Suppressor macrophage treated with lipopolysaccharide for 1 hour (primary cell): ENCODE data around the gene APOBEC3G.
A peak's percentile ranks its signal among the peaks of the same experiment; 100 is the strongest.

Experiments used
- DNase-seq, 3 donors: peaks; one replicate each; pipeline ENCODE4 v3.0.0-alpha.2; 2020 to 2022

The APOBEC3G gene

DNA sequence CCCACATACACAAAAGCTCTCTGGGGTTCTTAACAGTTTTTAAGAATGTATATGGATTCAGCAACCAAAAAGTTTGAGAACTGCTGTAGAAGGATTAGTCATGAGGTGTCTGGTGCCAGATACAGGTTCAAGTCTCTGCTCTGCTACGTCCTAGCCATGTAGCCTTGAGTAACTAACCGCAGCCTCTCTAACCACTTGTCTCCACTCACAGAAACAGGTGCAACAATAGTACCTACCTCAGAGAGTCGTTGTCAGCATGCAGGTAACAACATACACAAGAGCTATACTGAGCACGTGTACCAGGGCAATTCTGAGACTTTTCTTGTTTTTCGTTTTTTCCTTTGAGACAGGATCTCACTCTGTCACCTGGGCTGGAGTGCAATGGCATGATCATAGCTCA lies 48.5 kb downstream of the APOBEC3G start:
- no peak for DNase-seq

DNA sequence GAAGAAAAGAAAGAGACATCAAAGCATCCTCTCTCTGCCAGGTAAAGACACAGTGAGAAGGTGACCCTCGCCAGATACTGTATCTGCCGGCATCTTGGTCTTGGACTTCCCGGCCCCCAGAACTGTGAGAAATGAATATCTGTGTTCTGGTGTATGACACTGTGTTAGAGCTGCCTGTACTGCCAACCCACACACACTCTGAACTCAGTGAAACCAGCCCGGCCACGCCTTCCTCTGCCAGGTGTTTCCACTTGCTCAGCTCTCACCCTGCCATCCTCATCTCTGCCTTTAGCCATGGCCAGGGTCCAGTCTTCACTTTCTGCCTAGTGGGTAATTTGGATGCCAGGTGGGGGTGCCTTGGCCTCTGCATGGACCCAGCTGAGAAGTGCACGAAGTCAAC lies 51.4 kb downstream of the APOBEC3G start:
- no peak for DNase-seq

DNA sequence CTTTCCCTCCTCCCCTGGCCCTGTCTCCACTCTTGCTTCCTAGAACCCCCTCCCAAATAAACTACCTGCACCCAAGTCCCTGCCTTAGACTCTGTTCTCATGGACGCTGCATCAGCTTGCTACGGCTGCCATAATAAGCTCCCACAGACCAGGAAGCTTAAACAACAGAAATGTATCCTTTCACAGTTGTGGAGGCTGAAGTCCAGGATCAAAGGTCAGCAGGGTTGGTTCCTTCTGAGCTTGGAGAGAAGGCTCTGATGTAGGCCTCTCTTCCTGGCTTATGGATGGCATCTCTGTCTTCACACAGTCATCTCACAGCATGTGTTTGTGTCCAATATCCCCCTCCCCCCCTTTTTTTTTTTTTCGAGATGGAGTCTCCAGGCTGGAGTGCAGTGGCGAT lies 52.0 kb downstream of the APOBEC3G start:
- DNase-seq, result no peak

DNA sequence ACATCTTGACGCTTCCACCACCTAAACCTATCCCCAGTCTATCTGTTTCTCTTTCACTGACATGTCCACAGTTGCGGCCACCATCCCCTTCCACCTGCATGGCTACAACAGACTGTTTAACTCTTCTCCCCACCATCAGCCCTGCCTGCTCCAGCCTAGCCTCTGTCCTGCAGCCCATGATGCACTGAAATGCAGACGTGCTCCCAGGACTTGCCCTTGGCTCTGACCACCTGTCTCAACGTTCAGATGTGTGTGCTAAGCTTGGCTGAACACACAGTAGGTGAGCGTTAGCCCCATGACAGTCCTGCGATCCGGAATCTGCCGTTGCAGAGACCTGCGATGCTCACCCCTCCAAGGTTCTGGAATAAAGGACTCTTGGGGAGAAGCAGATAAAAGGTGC lies 52.7 kb downstream of the APOBEC3G start:
- no peak for DNase-seq

DNA sequence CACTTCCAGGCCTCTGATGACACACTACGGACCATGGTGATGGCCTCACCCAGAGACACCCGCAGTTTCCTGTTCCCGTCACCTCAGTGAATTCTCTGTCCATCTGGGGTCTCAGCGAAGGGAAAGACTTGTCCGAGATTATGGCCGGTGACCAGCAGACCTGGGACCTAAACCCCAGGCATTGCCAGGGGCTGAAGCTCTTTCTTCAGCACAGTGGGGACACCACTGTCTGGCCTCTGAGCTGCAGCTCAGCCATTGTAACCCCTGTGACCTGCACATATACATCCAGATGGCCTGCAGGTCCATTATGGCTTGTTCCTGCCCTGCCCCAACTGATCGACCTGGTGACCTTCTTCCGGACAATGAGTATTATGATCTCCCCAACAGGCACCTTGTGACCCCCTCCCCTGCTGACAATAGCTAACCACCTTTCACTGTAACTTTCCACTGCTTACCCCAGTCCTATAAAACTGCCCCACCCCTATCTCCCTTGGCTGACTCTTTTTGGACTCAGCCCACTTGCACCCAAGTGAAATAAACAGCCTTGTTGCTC lies 53.2 kb downstream of the APOBEC3G start:
- no peak for DNase-seq

DNA sequence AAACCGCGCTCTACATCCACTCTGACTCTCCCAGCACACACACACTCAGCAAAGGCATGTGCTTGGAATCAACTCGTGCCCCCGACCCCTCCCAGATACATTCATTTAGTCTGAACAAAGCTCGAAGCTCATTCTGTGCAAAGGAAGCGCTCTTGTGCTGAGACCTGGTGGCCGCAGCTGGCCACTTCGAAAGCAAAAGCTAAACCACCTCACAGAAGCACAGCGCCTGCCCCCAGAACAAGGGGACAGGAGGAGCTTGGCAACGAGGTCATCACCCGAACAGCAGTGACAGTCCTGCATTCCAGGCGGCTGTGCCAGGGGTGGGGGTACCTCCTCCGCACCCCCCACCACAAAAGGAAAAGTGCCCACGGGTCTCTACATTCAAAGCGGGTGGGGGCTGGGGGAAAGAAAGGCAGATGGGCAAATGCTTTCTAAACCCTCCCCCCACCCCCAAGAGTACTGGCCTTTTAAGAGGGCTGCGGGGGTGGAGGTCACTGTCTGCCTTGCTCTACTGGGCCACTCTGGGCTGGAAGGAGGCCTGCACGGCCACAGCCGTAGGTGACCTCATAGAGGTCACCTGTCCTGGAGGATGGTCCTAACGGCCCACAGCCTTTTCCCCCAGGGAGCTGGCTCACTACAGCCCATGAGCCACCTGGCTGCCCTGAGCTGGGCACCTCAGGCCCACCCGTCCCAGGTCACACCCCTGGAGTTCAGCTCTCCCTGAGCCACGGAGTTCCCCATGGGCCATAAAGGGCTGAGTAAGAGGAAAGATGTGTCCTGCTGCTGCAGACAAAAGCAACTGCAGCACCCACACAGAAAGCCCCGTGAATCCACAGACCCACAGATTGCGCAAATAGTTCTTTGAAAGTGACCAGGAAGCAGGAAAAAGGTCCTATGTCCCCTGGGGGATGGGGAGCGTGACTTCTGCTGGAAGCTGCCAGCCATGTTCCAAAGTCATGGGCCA lies 54.1 kb downstream of the APOBEC3G start:
- DNase-seq, result peak; percentile 91 to 95 (median 91)

DNA sequence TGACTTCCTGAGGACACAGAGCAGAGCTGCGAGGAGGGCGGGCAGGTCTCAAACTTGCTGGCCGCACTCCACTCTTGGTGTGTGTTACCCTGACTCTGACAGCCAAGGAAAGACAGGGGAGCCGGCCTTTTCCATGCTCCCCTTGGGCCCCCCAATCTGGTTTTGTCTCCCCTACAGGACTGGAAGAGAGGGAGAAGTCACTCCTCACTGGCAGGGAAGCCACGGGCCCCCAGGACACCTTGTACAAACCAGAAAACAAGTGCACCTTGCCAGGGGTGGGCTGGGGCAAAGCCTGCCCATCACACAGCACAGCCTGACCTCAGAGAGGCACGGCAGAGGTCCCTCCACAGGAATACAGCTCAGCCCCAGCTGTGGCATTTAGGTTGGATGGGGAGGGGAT lies 55.2 kb downstream of the APOBEC3G start:
- DNase-seq, result no peak

DNA sequence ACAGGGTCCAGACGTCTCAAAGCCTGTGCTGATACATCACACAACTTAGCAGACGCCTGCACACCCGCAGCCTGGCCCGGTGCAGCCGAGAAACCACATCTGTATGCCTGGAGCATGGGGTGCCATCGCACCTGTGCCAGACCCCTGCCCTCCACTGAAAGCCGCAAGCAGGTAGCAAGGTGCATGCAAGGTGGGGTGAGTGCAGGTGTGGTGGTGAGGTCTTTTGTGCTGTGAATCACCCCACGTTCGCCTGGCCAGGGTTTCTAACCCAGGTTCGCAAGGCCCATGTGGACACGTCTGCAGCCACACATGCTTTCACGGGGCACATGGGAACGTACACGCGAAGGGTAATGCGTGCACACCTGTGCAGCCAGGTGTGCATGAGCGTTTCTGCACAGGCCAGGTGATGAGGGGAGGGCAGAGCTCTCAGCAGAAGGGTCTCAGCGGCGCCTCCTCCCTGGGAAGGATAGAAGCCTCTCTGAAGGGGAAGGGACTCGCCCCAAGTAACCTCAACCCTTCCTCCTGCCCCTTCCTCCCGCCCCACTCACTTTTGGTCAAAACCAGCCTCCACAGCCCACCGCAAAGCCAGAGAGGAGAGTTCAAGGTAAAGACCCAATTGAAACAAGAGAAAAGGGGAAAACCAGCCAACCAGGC lies 55.9 kb downstream of the APOBEC3G start:
- no peak for DNase-seq

DNA sequence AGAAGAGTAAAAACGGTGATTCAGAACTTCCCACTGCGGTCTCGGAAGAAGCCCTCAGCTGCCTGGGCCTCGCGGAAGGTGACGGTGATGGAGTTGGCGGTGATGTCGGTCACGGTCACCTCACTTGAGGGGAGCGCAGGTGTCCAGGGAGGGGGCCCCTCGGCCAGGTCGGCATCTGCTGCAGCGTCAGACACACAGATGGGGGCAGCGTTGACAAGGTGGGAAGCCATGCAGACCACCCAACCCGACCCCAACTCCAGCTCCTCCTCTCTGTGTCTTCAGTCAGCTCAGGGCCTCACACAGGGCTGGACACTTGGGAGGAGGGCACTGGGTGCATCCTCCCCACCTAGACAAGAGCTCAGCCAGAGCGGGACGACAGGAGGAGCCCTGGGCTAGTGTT lies 56.8 kb downstream of the APOBEC3G start:
- no peak for DNase-seq

DNA sequence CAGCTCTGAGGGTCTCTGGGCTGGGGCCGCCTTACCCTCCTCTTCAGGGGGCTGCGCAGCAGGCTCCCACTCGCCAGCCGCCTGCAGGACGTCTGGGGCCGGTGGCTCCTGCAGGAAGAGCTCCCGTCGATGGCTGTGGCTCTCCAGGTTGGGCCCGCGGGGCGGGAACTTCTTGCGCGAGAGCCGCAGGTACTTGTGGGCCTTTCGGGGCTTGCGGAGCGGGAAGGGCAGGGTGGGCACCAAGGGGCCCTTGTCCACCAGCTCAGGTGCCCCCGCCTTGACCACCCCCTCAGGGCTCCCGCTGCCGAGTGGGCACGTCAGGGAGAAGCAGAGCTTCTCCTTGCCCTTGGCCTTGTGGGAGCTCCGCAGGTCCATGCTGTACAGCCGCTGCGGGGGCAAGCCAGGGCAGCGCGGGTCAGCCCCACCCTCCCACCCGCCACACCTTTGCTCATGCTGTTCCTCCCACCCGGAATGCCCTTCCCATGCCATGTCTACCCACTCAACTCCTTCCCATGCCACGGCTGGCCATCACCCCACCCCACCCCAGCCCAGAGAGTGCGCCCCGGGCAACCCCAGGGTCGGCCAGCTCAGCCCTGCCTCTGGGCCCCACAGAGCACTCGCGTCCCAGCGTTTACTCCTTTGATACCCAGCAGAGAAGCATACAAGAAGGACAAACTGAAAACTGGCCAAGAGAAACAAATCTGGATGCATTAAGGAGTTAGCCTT lies 57.5 kb downstream of the APOBEC3G start:
- no peak for DNase-seq

DNA sequence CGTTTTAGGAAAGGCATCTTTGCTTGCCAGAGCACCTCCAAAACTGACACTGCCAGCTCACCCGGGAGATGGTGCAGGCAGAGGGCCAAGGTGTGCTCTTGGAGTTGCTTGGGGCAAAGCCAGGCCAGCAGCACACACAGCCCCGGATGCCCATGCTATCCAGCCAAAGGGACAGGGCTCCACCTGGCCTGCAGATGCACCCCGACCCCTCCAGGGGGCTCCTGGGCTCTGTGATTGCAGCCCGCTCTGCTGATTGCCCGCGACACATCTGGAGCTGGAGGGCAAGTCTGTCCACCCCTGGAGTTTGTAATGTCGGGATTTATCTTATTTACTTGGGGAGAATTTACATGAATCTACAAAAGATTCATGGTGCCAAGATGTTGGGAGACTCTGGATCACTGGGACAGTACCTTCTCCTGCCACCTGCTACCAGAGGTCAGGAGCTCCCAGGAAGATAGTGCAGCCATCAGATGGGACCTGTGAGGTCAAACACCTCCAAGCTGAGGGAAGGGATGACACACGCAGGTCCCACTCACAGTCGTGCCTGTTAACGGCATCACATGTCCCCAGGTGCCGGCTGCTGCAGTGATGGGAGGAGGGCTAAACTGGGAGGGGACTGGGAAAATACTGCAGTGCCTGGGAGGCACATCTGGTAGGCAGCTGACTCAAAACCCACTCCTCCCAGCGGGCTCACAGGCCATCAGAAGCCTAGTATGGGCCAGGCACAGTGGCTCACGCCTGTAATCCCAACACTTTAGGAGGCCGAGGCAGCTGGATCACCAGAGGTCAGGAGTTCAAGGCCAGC lies 58.2 kb downstream of the APOBEC3G start:
- DNase-seq, result peak; percentile 44 to 61 (median 50)

DNA sequence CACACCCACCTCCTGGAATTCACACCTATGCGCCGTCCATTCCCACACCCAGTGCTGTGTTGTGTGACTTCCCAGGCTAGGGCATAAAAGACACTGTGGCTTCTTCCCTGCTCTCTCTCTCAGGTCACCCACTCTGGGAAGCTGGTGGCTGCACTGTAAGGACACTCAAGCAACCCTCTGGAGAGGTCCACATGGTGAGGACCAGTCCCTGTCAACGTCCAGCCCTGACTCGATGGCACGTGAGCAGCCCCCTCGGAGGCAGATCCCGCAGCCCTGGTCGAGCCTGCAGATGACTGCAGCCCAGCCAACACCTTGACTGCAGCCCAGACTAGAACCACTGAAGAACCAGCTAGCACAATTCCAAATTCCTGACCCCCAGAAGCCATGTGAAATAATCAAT lies 59.2 kb downstream of the APOBEC3G start:
- no peak for DNase-seq
